SU-DHL-6 (cell line): Measurements from ENCODE around the gene MST1.
A peak's percentile ranks its signal among the peaks of the same experiment; 100 is the strongest.

Experiments
- H2AFZ ChIP-seq: fragments of 200-600 bp; sonication (generic); 2 replicates; pipeline ENCODE4 v1.6.1; 2014; ENCODE audit warnings: low read depth, mild to moderate bottlenecking, moderate library complexity, mixed read lengths, antibody characterized with exemption, low read length; ENCODE audit not compliant: severe bottlenecking
- H3F3A ChIP-seq: fragments of 200-600 bp; shearing (Covaris generic); 2 replicates; pipeline ENCODE4 v1.6.0; 2016; ENCODE audit warnings: antibody characterized with exemption, mild to moderate bottlenecking; ENCODE audit not compliant: insufficient read depth
- H3K27ac ChIP-seq: fragments of 200-600 bp; sonication (generic); 2 replicates; pipeline ENCODE4 v1.5.1; 2016; ENCODE audit warnings: low read depth, mild to moderate bottlenecking, low read length, moderate library complexity, mixed read lengths
- H3K27me3 ChIP-seq: fragments of 200-600 bp; sonication (generic), shearing (Covaris generic); 2 replicates; pipeline ENCODE4 v1.6.0; 2014; ENCODE audit warnings: mild to moderate bottlenecking, low read length
- H3K36me3 ChIP-seq: fragments of 200-600 bp; sonication (generic); 2 replicates; pipeline ENCODE4 v1.6.1; 2014; ENCODE audit warnings: mild to moderate bottlenecking, low read length, mixed read lengths
- H3K4me2 ChIP-seq: fragments of 300-600, 200-600 bp; shearing (Covaris generic), sonication (generic); 2 replicates; pipeline ENCODE4 v1.6.0; 2014; ENCODE audit warnings: low read length, low read depth, mild to moderate bottlenecking; ENCODE audit not compliant: poor library complexity, severe bottlenecking
- H3K4me3 ChIP-seq: fragments of 200-600 bp; sonication (generic); 2 replicates; pipeline ENCODE4 v1.5.1; 2014; ENCODE audit warnings: antibody characterized with exemption, low read length, mild to moderate bottlenecking, mixed read lengths; ENCODE audit not compliant: insufficient read depth, poor library complexity, severe bottlenecking
- H3K79me2 ChIP-seq: fragments of 200-600 bp; sonication (generic); 2 replicates; pipeline ENCODE4 v1.6.1; 2014; ENCODE audit warnings: mild to moderate bottlenecking, low read length, moderate library complexity; ENCODE audit not compliant: insufficient read depth
- H3K9ac ChIP-seq: fragments of 200-600 bp; sonication (generic); 2 replicates; pipeline ENCODE4 v1.7.0; 2014; ENCODE audit warnings: mild to moderate bottlenecking, low read length
- H3K9me2 ChIP-seq: fragments of 200-600 bp; sonication (generic); replicated peaks from 2 replicates; pipeline ENCODE4 v1.6.1; 2014; ENCODE audit warnings: low read length; ENCODE audit not compliant: insufficient read depth
- H3K9me3 ChIP-seq: fragments of 200-600 bp; sonication (generic); 2 replicates; pipeline ENCODE4 v1.6.1; 2014; ENCODE audit warnings: low read length, mixed read lengths; ENCODE audit not compliant: insufficient read depth
- H4K20me1 ChIP-seq: fragments of 200-600 bp; sonication (generic); 2 replicates; pipeline ENCODE4 v1.6.1; 2014; ENCODE audit warnings: low read depth, mild to moderate bottlenecking, antibody characterized with exemption, low read length, moderate library complexity, mixed read lengths
- CTCF ChIP-seq: fragments of 200-600 bp; sonication (generic); IDR thresholded peaks from one replicate; pipeline ENCODE4 v1.5.1; 2017; ENCODE audit warnings: antibody characterized with exemption, mild to moderate bottlenecking, low read length, moderate library complexity; ENCODE audit not compliant: insufficient read depth, poor library complexity, severe bottlenecking
- EZH2phosphoT487 ChIP-seq: fragments of 200-600 bp; sonication (generic), shearing (Covaris generic); conservative IDR thresholded peaks from 2 replicates; pipeline ENCODE4 v1.6.1; 2018; ENCODE audit warnings: mild to moderate bottlenecking, antibody characterized with exemption, low read length, moderate library complexity, mixed read lengths

MST1 gene

GRCh38 chr3:49724586-49724985, 35.3 kb upstream of the MST1 start:
- Histone ChIP-seq H3K27me3 (no peaks in the 10 kb centered on the region), H2AFZ (peak overlapping the region; percentile 89)

GRCh38 chr3:49723628-49724551, 34.6 kb upstream of the MST1 start, which contains the start of gene GMPPB:
TSS of gene GMPPB (minus strand) at chr3:49723951. CDS start at chr3:49723726, 225 bp downstream.
- Histone ChIP-seq H3K27ac (peak within 1 kb of the TSS; percentile 79), H3K4me2 (peak within 1 kb of the TSS; percentile 99), H3K4me3 (peak within 1 kb of the TSS; percentile 96), H2AFZ (peak within 1 kb of the TSS; percentile 89), H3K79me2 (0 out of 2 replicates have a peak, but pooled peaks cover 3% of the 10 kb centered on the region), H3K27me3 (no peaks in the 10 kb centered on the region), H3K9ac (peak within 1 kb of the TSS; percentile 100), H3F3A (peaks cover 18% of the 10 kb centered on the region), H3K36me3 (no peaks in the 10 kb centered on the region), H3K9me3 (no peaks in the 10 kb centered on the region), H3K9me2 (no peaks in the 10 kb centered on the region), H4K20me1 (no peaks in the 10 kb centered on the region)
- TF ChIP-seq EZH2phosphoT487: no peak
- TF ChIP-seq CTCF: no peak

More at GRCh38 chr3:49724586-49724985, 35.3 kb upstream of the MST1 start:
- Histone ChIP-seq H4K20me1 (no peaks in the 10 kb centered on the region), H3K79me2 (0 out of 2 replicates have a peak, but pooled peaks cover 3% of the 10 kb centered on the region), H3K4me2 (peak overlapping the region; percentile 99), H3K9me2 (no peaks in the 10 kb centered on the region), H3K9ac (peak overlapping the region; percentile 100), H3K4me3 (peak overlapping the region; percentile 74), H3K9me3 (no peaks in the 10 kb centered on the region), H3F3A (peaks cover 18% of the 10 kb centered on the region), H3K27ac (peak overlapping the region; percentile 79), H3K36me3 (no peaks in the 10 kb centered on the region)
- TF ChIP-seq EZH2phosphoT487: no peak

- Histone ChIP-seq H4K20me1 (no peaks in the 10 kb centered on the region), H3K27me3 (no peaks in the 10 kb centered on the region), H3K9me2 (no peaks in the 10 kb centered on the region), H3K4me2 (peak overlapping the region; percentile 70), H3F3A (peaks cover 18% of the 10 kb centered on the region), H3K4me3 (peak overlapping the region; percentile 96), H3K9ac (peak overlapping the region; percentile 100), H3K36me3 (no peaks in the 10 kb centered on the region), H2AFZ (no peak overlapping the region), H3K79me2 (0 out of 2 replicates have a peak, but pooled peaks cover 3% of the 10 kb centered on the region), H3K27ac (peak overlapping the region; percentile 70), H3K9me3 (no peaks in the 10 kb centered on the region)
- no peak for TF ChIP-seq EZH2phosphoT487
- no peak for TF ChIP-seq CTCF
Measured at GRCh38 chr3:49723296-49723627, 34.0 kb upstream of the MST1 start.

GRCh38 chr3:49722896-49723295, 33.6 kb upstream of the MST1 start:
- Histone ChIP-seq H3K4me2 (peak overlapping the region; percentile 70), H3F3A (peaks cover 18% of the 10 kb centered on the region), H2AFZ (no peak overlapping the region), H3K27ac (peak overlapping the region; percentile 70), H4K20me1 (no peaks in the 10 kb centered on the region), H3K36me3 (no peaks in the 10 kb centered on the region), H3K9ac (peak overlapping the region; percentile 100), H3K79me2 (0 out of 2 replicates have a peak, but pooled peaks cover 3% of the 10 kb centered on the region), H3K9me2 (no peaks in the 10 kb centered on the region), H3K9me3 (no peaks in the 10 kb centered on the region), H3K27me3 (no peaks in the 10 kb centered on the region), H3K4me3 (peak overlapping the region; percentile 96)
- no peak for TF ChIP-seq CTCF
- TF ChIP-seq EZH2phosphoT487: no peak
